GM18502 (cell line): Measurements from ENCODE around the gene GATAD2A.

Experiments
- ATAC-seq: cut with Tn5 transposase; IDR thresholded peaks from one replicate; pipeline ENCODE4 v1.9.1; 2021; ENCODE audit warnings: mild to moderate bottlenecking; ENCODE audit not compliant: unreplicated experiment, poor library complexity

The GATAD2A gene

GRCh38 chr19:19540715-19541515 lies 135.4 kb downstream of the GATAD2A start:
- peak; percentile 58 for ATAC-seq

GRCh38 chr19:19541616-19542015 lies 136.1 kb downstream of the GATAD2A start:
- ATAC-seq, result no peak

- no peak for ATAC-seq
Measured at GRCh38 chr19:19542507-19542906, 137.0 kb downstream of the GATAD2A start.

- ATAC-seq, result no peak
Measured at GRCh38 chr19:19543101-19543500, 137.6 kb downstream of the GATAD2A start.

- ATAC-seq, result no peak
Measured at GRCh38 chr19:19543640-19544039, 138.2 kb downstream of the GATAD2A start.

GRCh38 chr19:19544257-19544953 lies 138.9 kb downstream of the GATAD2A start:
- no peak for ATAC-seq

- no peak for ATAC-seq
Measured at GRCh38 chr19:19544954-19545591, 139.6 kb downstream of the GATAD2A start.

- no peak for ATAC-seq
Measured at GRCh38 chr19:19545707-19546106, 140.2 kb downstream of the GATAD2A start.

- ATAC-seq, result no peak
Measured at GRCh38 chr19:19546751-19547162, 141.3 kb downstream of the GATAD2A start.

GRCh38 chr19:19547674-19548336 lies 142.3 kb downstream of the GATAD2A start:
- ATAC-seq, result no peak

GRCh38 chr19:19548915-19549759 lies 143.7 kb downstream of the GATAD2A start:
- no peak for ATAC-seq

- ATAC-seq, result no peak
Measured at GRCh38 chr19:19549804-19550464, 144.5 kb downstream of the GATAD2A start.

- ATAC-seq, result no peak
Measured at GRCh38 chr19:19550485-19550929, 145.0 kb downstream of the GATAD2A start.

GRCh38 chr19:19550972-19551852 lies 145.7 kb downstream of the GATAD2A start:
- ATAC-seq, result no peak

- ATAC-seq, result no peak
Measured at GRCh38 chr19:19551853-19552192, 146.3 kb downstream of the GATAD2A start.

- ATAC-seq, result no peak
Measured at GRCh38 chr19:19552798-19553197, 147.3 kb downstream of the GATAD2A start.

- ATAC-seq, result no peak
Measured at GRCh38 chr19:19553670-19554069, 148.2 kb downstream of the GATAD2A start.
